Stimulated activated CD4-positive, alpha-beta T cell treated with anti-CD3 and anti-CD28 coated beads, Interleukin-15, amount 100 ng/mL, for 1 hour (primary cell): Measurements from ENCODE around the gene RAB13.

ENCODE experiments used
- DNase-seq, 2 donors: peaks; one replicate each; pipeline ENCODE4 v3.0.0-alpha.2; 2020; ENCODE audit warnings: low read depth in 1 of 2, low spot score in 1 of 2

RAB13 gene

GRCh38 chr1:153978274-153978909 is 7.7 kb downstream of the RAB13 start:
- no peak for DNase-seq

GRCh38 chr1:153977250-153978240 is 8.6 kb downstream of the RAB13 start, which contains the start of gene JTB:
Gene JTB, minus strand, starts transcription at chr1:153977674. Its CDS starts 422 bp downstream, at chr1:153977252.
- peak; percentile 63 to 73 for DNase-seq

GRCh38 chr1:153976819-153977249 is 9.3 kb downstream of the RAB13 start:
- no peak for DNase-seq

GRCh38 chr1:153973525-153973924 is 12.6 kb downstream of the RAB13 start:
- no peak for DNase-seq

GRCh38 chr1:153973071-153973470 is 13.1 kb downstream of the RAB13 start:
- DNase-seq: no peak

GRCh38 chr1:153970346-153970745 is 15.8 kb downstream of the RAB13 start:
- no peak for DNase-seq

- no peak for DNase-seq
Measured at GRCh38 chr1:153968972-153969371, 17.2 kb downstream of the RAB13 start.

- no peak for DNase-seq
Measured at GRCh38 chr1:153968408-153968807, 17.7 kb downstream of the RAB13 start.

- no peak for DNase-seq
Measured at GRCh38 chr1:153968000-153968363, 18.2 kb downstream of the RAB13 start.

- DNase-seq: peak; percentile 63 to 67
Measured at GRCh38 chr1:153967107-153967999, 18.8 kb downstream of the RAB13 start, which contains the start of gene CREB3L4. Gene CREB3L4, plus strand, starts transcription at chr1:153967902. Its CDS starts 624 bp downstream, at chr1:153968526.

GRCh38 chr1:153963850-153964331 is 22.2 kb downstream of the RAB13 start:
- no peak for DNase-seq

GRCh38 chr1:153963030-153963849 is 22.9 kb downstream of the RAB13 start, which contains the start of gene SLC39A1:
Gene SLC39A1, minus strand, starts transcription at chr1:153963537. Its CDS starts 822 bp downstream, at chr1:153962715.
- peak; percentile 82 to 86 for DNase-seq

- no peak for DNase-seq
Measured at GRCh38 chr1:153962088-153963029, 23.8 kb downstream of the RAB13 start.

GRCh38 chr1:153961421-153961820 is 24.7 kb downstream of the RAB13 start:
- no peak for DNase-seq

- DNase-seq: no peak
Measured at GRCh38 chr1:153960206-153960605, 25.9 kb downstream of the RAB13 start.

GRCh38 chr1:153959454-153959853 is 26.7 kb downstream of the RAB13 start:
- no peak for DNase-seq

GRCh38 chr1:153958961-153959260 is 27.2 kb downstream of the RAB13 start:
- DNase-seq: no peak

- DNase-seq: peak; percentile 90 to 91
Measured at GRCh38 chr1:153958111-153958960, 27.8 kb downstream of the RAB13 start, which contains the start of gene CRTC2. Gene CRTC2, minus strand, starts transcription at chr1:153958612. Its CDS starts 115 bp downstream, at chr1:153958497.
